ENCODE measurements around the gene MGAT4A.

The MGAT4A gene

DNA sequence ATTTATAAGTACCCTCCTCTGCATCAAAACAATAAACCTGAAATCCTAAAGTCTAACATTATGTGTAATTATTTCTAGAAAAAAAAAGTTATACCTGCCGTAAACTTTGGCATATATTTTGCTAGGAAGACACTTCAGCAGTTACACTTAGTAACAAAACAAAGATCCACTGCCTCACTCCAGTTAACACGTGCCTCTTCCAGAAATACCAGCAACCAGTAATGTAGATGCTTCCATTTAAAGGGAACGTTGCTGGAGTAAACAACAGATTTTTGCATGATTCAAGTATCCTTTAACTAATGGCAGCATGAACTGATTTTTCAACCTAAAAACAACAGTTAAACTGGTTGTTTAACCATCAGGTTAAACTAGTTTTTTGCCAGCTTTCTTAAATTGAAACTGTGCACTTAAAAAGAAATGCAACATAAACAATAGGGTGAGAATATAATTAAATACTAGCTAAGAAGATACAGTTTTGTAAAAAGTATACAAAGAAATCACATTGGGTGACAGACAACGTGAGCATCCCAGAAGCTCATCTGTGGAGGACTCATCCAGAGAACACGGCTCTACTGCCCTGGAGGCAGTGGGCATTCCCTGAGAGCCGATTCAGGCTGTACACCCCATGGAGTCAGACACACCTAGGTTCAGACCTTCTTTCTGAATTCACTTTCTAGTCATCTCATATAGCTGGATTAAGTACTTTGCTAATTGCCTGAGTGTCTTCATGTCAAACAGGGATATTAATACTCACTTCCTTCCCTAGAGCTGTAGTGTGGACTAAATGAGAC lies 22.3 kb downstream of the MGAT4A start:
- no peak for DNase-seq (ENCODE audit: low spot score)
- in situ Hi-C loops (cut with MboI; ENCODE audit: low pct_unique_long_range_greater_than_20kb, low sequenced_read_pairs, unreplicated experiment): no loop called here
- TF ChIP-seq, protein P1, sequence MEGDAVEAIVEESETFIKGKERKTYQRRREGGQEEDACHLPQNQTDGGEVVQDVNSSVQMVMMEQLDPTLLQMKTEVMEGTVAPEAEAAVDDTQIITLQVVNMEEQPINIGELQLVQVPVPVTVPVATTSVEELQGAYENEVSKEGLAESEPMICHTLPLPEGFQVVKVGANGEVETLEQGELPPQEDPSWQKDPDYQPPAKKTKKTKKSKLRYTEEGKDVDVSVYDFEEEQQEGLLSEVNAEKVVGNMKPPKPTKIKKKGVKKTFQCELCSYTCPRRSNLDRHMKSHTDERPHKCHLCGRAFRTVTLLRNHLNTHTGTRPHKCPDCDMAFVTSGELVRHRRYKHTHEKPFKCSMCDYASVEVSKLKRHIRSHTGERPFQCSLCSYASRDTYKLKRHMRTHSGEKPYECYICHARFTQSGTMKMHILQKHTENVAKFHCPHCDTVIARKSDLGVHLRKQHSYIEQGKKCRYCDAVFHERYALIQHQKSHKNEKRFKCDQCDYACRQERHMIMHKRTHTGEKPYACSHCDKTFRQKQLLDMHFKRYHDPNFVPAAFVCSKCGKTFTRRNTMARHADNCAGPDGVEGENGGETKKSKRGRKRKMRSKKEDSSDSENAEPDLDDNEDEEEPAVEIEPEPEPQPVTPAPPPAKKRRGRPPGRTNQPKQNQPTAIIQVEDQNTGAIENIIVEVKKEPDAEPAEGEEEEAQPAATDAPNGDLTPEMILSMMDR (IDR thresholded peaks at IDR 0.05; ENCODE audit: extremely low read depth, insufficient read depth, missing control alignments): no peak

DNA sequence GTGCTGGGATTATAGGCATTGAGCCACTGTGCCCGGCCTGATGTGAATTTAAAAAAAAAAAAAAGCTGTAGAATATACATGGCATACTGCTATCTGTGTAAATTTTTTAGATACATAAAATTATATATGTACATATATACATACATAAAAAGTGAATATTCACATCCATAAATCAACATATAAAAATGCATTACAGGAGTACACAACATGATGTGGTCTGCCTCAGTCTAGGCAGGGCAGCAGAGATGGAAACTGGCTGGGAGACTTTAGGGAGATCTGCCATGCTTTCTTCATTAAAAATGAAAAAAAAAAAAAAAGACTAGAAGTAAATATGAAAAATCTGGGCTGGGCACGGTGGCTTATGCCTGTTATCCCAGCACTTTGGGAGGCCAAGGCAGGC lies 24.3 kb downstream of the MGAT4A start:
- DNase-seq (ENCODE audit: low spot score): no peak
- TF ChIP-seq, protein P1 (IDR thresholded peaks at IDR 0.05; ENCODE audit: extremely low read depth, insufficient read depth, missing control alignments): no peak
- in situ Hi-C loops (cut with MboI; ENCODE audit: low pct_unique_long_range_greater_than_20kb, low sequenced_read_pairs, unreplicated experiment): no loop called here

DNA sequence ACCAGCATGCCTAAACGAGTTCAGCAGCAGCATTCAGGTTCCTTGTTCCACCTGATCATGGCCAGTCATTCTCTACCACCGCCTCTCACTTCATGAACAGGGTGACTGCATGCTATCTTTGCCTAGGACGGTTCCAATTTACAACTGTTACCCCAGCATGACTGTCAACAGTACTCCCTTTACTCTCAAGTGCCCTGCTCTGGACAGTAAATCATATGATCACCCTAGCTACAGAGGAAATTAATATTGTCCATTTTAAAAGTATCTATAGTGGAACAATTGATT lies 25.7 kb downstream of the MGAT4A start:
- TF ChIP-seq, protein P1 (IDR thresholded peaks at IDR 0.05; ENCODE audit: extremely low read depth, insufficient read depth, missing control alignments): no peak
- in situ Hi-C loops (cut with MboI; ENCODE audit: low pct_unique_long_range_greater_than_20kb, low sequenced_read_pairs, unreplicated experiment): no loop called here
- DNase-seq (ENCODE audit: low spot score): no peak

DNA sequence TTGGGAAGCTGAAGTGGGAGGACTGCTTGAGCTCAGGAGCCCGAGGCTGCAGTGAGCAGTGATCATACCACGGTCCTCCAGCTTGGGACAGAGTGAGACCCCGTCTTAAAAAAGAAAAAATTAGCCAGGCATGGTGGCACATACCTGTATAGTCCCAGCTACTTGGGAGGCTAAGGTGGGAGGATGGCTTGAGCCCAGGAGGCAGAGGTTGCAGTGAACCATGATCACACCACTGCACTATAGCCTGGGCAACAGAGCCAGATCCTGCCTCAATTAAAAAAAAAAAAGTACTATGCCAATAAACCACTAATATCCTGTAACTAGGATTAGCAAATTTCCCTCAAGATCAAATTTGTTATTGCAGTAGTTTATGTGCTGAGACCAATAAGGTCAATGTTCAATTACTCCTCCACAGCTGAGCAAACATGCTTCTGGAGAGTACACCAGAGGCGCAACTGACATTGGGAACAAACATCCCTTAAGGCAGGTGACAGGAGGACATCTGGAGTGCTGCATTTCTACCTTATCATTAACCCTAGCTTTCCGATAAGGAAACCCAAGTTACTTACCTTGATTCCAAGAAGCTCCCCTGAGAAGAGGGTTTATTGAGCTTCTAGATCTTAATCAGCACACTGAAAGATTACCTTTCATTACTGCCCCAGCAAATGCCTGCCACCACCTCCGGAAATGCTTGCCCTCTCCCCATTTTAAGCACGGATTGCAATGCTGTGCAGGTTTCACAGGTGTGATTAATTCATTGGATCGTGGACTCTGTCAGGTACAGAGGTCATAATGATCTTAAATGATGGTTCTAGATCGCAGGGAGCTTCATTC lies 26.2 kb downstream of the MGAT4A start:
- TF ChIP-seq, protein P1 (IDR thresholded peaks at IDR 0.05; ENCODE audit: extremely low read depth, insufficient read depth, missing control alignments): no peak
- DNase-seq (ENCODE audit: low spot score): no peak
- in situ Hi-C loops (cut with MboI; ENCODE audit: low pct_unique_long_range_greater_than_20kb, low sequenced_read_pairs, unreplicated experiment): no loop called here

DNA sequence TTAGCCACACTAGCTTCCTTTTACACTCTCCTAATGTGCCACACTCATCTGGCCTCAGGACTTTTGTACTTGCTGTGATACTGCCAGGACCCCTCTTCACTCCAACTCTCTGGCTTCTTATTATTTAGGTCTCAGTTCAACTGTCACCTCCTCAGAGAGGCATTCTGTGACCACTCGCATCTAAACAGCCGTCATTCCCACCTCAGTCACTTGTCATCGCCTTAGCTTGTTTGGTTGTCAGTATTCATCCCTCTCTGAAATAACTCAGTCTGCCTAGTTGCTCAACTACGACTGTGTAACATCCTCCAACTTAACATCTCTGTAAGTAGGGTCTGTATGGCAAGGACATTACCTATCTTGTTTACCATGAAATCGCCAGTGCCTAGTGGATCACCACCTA lies 27.2 kb downstream of the MGAT4A start:
- no peak for DNase-seq (ENCODE audit: low spot score)
- in situ Hi-C loops (cut with MboI; ENCODE audit: low pct_unique_long_range_greater_than_20kb, low sequenced_read_pairs, unreplicated experiment): no loop called here
- TF ChIP-seq, protein P1 (IDR thresholded peaks at IDR 0.05; ENCODE audit: extremely low read depth, insufficient read depth, missing control alignments): no peak

DNA sequence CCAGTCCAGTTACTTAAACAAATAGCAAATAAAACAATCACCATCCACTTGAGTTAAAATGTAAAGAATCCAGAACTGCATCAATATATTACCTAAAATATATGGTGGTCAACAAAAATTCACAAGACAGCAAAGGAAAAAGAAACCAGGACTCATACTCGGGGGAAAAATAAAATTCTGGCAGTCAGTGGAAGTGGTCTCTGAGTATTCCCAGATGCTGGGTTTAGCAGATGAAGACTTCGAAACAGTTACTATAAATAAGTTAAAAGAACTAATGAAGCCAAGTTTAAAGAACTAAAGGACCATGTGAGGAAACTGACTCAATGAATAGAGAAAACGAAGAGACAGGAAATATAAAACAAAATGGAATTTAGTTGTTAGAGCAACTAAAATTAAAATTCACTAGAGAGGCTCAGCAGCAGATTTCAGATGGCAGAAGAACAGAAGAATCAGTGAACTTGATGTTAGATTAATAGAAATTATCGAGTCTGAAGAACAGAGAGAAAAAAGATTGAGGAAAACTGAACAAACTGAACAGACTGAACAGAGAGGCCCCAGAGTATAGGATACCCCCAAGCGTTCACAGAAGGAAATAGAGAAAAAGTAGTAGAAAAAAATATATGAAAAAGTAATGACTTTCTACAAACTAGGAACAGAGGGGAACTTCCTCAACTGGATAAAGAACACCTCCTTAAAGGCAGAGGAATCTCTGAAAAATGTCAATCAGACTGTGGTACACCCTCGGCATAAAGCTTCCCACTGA lies 27.9 kb downstream of the MGAT4A start:
- TF ChIP-seq, protein P1 (IDR thresholded peaks at IDR 0.05; ENCODE audit: extremely low read depth, insufficient read depth, missing control alignments): no peak
- DNase-seq (ENCODE audit: low spot score): no peak
- in situ Hi-C loops (cut with MboI; ENCODE audit: low pct_unique_long_range_greater_than_20kb, low sequenced_read_pairs, unreplicated experiment): no loop called here

Data from GM13977 (cell line).